CD4-positive, CD25-positive, alpha-beta regulatory T cell (primary cell): Measurements from ENCODE around the gene MGAT1. TPM values are rescaled to one million over a fixed set of nuclear protein-coding genes. Genes with fewer than 3 reads are reported as not detected.

Experiments used
- ATAC-seq, 2 donors: fragments of 150-1000 bp; cut with Tn5 transposase; one replicate each; pipeline ENCODE4 v1.10.0; 2021; ENCODE audit warnings: low read depth in 2 of 2, moderate number of reproducible peaks in 2 of 2, moderate library complexity in 1 of 2
- DNase-seq, 3 donors: peaks; one replicate each; pipeline versions ENCODE4 v3.0.0 to v3.0.0-alpha.2; 2012 to 2022; ENCODE audit warnings: mixed read lengths in 1 of 3
- H3K27ac ChIP-seq: one replicate; pipeline ENCODE4 v1.7.0; 2013; ENCODE audit warnings: mild to moderate bottlenecking, low read length; ENCODE audit not compliant: insufficient read depth, poor library complexity, severe bottlenecking
- H3K27me3 ChIP-seq: one replicate; pipeline ENCODE4 v1.7.0; 2013; ENCODE audit warnings: low read length; ENCODE audit not compliant: control insufficient read depth, insufficient read depth
- H3K36me3 ChIP-seq: one replicate; pipeline ENCODE4 v1.7.0; 2013; ENCODE audit warnings: mild to moderate bottlenecking, low read length, moderate library complexity; ENCODE audit not compliant: control insufficient read depth, insufficient read depth
- H3K4me1 ChIP-seq: 2 replicates; pipeline ENCODE4 v1.7.0; 2013; ENCODE audit warnings: mild to moderate bottlenecking, low read length; ENCODE audit not compliant: insufficient read depth, control insufficient read depth, poor library complexity, severe bottlenecking
- H3K4me3 ChIP-seq: one replicate; pipeline ENCODE4 v1.7.0; 2013; ENCODE audit warnings: low read depth, mild to moderate bottlenecking, low read length, moderate library complexity
- H3K9me3 ChIP-seq, 2 experiments: 1 replicate in 1 of 2; 2 replicates in 1 of 2; pipeline ENCODE4 v1.7.0; 2013; ENCODE audit warnings: low read length in 2 of 2, mild to moderate bottlenecking in 1 of 2, moderate library complexity in 1 of 2; ENCODE audit not compliant: control insufficient read depth in 2 of 2
- H3K27ac Mint-ChIP-seq, 3 donors: one replicate each; pipeline ENCODE4 v1.8.0; 2020 to 2022; ENCODE audit warnings: mild to moderate bottlenecking in 3 of 3, mixed read lengths in 3 of 3, moderate library complexity in 2 of 3
- H3K27me3 Mint-ChIP-seq: one replicate; pipeline ENCODE4 v1.8.0; 2022; ENCODE audit warnings: mild to moderate bottlenecking, mixed read lengths
- H3K36me3 Mint-ChIP-seq: one replicate; pipeline ENCODE4 v1.8.0; 2020; ENCODE audit warnings: mixed read lengths
- H3K4me1 Mint-ChIP-seq, 4 donors: one replicate each; pipeline ENCODE4 v1.8.0; 2020 to 2022; ENCODE audit warnings: mixed read lengths in 4 of 4, mild to moderate bottlenecking in 1 of 4
- H3K4me3 Mint-ChIP-seq, 4 donors: one replicate each; pipeline ENCODE4 v1.8.0; 2020 to 2022; ENCODE audit warnings: mild to moderate bottlenecking in 4 of 4, mixed read lengths in 4 of 4, moderate library complexity in 3 of 4
- H3K9me3 Mint-ChIP-seq, 7 donors: one replicate each; pipeline ENCODE4 v1.8.0; 2020 to 2022; ENCODE audit warnings: mixed read lengths in 7 of 7, mild to moderate bottlenecking in 3 of 7, moderate library complexity in 2 of 7
- polyA plus RNA-seq, 4 donors: library from polyadenylated mRNA; unstranded; fragments of 300-500 nt; fragmentation: Illumina TruSeq; gene quantifications; one replicate each; pipeline ENCODE4 v1.2.3, GENCODE V29; 2021
- total RNA-seq: library from RNA; stranded (reverse); gene quantifications from one replicate; pipeline ENCODE4 v1.2.3, GENCODE V29; 2022

The MGAT1 gene
- total and polyA plus RNA-seq, 5 donors from 2014 or later: 106 to 210 (median 192) TPM

DNA sequence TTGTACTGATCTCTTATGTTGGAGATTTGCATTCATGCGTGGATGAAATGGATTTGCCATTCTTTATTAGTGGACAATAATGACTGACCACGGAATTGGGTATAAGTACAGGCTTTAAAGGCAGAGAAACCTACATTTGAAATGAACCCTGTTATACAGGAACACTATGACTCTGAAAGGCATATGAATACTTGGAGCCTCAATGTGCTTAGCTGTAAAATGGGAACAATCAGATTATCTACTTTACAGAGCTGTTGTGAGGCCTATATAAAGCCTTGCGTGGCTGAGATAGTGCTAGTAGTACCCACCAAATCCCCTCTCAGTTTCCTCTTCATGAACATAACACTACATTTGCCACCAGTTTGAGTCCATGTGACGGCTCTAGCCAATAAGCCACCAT, 18.9 kb upstream of the MGAT1 start:
- H3K4me3 ChIP-seq: no peak overlapping the region
- H3K27me3 Mint-ChIP-seq: no peaks in the 10 kb centered on the region
- peaks cover 4% of the 10 kb centered on the region for H3K36me3 Mint-ChIP-seq
- DNase-seq (no peak), ATAC-seq (no peak)
- peaks cover 16% of the 10 kb centered on the region for H3K4me1 ChIP-seq
- H3K9me3 Mint-ChIP-seq: no peaks in the 10 kb centered on the region
- peaks cover 5% of the 10 kb centered on the region for H3K27me3 ChIP-seq
- H3K4me1 Mint-ChIP-seq: peaks cover 11 to 30% (median 21%) of the 10 kb centered on the region in 4 donors
- no peaks in the 10 kb centered on the region for H3K36me3 ChIP-seq
- H3K27ac Mint-ChIP-seq: no peak overlapping the region
- no peaks in the 10 kb centered on the region for H3K9me3 ChIP-seq
- no peak overlapping the region for H3K4me3 Mint-ChIP-seq
- H3K27ac ChIP-seq: no peak overlapping the region

DNA sequence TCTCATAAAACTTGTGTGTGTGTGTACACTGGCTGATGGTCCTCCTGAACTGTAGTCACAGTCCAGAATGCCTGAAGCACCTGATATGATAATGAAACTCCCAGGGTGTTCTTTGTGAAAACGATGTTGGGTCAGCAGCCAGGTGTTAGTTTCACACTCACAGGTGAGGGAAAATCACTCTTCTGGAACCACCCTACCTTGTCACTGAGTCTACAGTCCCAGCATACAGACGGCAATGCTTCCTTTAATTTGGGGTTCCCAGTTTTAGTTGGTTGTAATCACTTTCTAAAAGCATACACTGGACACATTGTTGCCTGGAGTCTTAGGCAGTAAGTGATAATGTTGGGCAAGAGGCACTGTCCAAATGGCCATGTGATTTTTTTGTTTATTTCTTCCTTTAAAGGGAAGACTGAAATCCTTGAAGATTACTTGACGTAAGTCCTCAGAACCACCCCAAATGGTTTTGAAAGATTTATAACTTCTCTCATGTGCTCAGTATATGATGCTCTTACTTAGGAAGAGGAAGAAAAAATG, 18.2 kb upstream of the MGAT1 start:
- H3K4me3 ChIP-seq: no peak overlapping the region
- H3K9me3 Mint-ChIP-seq: no peaks in the 10 kb centered on the region
- no peaks in the 10 kb centered on the region for H3K27me3 Mint-ChIP-seq
- peaks cover 11 to 35% (median 24%) of the 10 kb centered on the region in 4 donors for H3K4me1 Mint-ChIP-seq
- no peak overlapping the region for H3K4me3 Mint-ChIP-seq
- H3K27ac Mint-ChIP-seq: no peak overlapping the region
- H3K36me3 ChIP-seq: no peaks in the 10 kb centered on the region
- ATAC-seq (peak in 1 of 2 donors; percentile 25), DNase-seq (no peak)
- no peak overlapping the region for H3K27ac ChIP-seq
- H3K4me1 ChIP-seq: peaks cover 20% of the 10 kb centered on the region
- H3K9me3 ChIP-seq: no peaks in the 10 kb centered on the region
- H3K36me3 Mint-ChIP-seq: no peaks in the 10 kb centered on the region
- peaks cover 5% of the 10 kb centered on the region for H3K27me3 ChIP-seq

DNA sequence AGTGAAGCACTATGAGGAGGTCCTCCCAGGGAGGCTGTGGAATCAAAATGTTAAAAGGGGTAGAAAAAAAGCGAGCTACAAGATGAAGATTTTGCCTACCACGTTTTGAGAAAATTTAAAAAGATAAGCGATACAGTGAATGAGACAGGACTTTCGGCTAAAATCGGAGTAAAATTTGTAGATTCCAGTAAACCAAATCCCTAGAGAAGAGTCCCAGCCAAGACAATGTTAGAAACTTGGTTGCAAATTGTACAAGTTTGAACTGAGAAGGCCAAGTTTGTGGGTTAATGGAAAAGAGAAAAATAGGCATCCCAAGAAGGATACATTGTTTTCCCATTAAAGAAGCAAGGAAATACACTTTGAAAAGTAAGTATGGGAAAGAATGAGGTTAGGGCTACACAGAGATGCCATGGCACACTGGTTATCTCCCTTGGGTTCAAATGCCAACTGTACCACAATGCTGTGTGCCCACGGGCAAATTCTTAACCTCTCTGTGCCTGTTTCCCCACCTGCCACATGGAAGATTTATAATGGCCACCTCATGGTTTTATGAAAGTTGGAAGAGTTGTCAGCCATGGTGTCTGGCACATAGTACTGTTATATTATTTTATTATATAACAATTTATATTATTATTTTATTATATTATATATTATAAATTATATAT, 16.2 kb upstream of the MGAT1 start:
- Mint-ChIP-seq H3K36me3 (no peaks in the 10 kb centered on the region), H3K4me1 (peaks cover 6 to 41% (median 24%) of the 10 kb centered on the region in 4 donors), H3K9me3 (no peaks in the 10 kb centered on the region), H3K27me3 (no peaks in the 10 kb centered on the region), H3K4me3 (no peak overlapping the region), H3K27ac (no peak overlapping the region)
- H3K27me3 ChIP-seq: peaks cover 5% of the 10 kb centered on the region
- H3K36me3 ChIP-seq: no peaks in the 10 kb centered on the region
- no peak overlapping the region for H3K27ac ChIP-seq
- H3K4me1 ChIP-seq: peaks cover 11% of the 10 kb centered on the region
- ATAC-seq (no peak), DNase-seq (no peak)
- H3K4me3 ChIP-seq: no peak overlapping the region
- no peaks in the 10 kb centered on the region for H3K9me3 ChIP-seq

DNA sequence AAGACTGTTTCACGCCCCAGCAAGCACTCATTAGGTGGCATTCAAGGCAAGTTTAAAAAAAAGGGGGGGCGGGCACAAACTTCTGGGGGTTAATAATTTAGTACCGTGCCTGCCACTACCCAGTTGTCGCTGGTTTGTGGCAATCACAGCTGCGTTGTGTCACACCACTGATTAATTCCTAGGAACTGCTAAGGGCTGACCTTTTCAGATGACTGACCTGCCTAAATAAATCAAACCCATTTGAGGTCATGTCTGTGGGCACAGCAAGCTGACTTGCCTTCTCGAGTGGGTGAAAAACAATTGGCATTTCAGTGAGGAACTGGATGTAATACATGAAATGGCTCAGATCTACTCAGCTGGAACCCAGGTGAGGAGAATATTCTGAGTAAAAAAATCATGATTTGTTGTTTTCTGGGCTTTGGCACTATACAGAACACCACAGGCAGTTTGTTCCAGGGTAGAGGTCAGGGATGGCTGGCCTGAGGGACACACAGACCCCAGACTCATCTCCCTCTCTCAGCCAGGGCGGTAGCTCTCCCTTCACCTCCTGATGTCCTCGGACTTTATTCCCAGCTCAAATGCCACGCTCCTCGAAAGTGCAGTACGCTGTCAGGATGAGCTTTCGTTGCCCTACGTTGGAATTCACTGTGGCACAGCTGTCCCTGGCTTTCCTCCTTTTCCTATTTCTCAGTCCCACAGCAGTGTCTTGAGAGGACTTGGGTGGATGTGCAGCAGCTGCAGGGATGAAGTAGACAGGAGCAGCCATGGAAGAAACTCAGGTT, 15.5 kb upstream of the MGAT1 start:
- Histone ChIP-seq H3K4me3 (no peak overlapping the region), H3K27me3 (peaks cover 5% of the 10 kb centered on the region), H3K4me1 (peaks cover 11% of the 10 kb centered on the region), H3K9me3 (no peaks in the 10 kb centered on the region), H3K27ac (no peak overlapping the region), H3K36me3 (no peaks in the 10 kb centered on the region)
- no peak for DNase-seq
- Mint-ChIP-seq H3K9me3 (no peaks in the 10 kb centered on the region), H3K4me3 (peak overlapping the region in 1 of 4 donors; percentile 60), H3K27me3 (no peaks in the 10 kb centered on the region), H3K27ac (peak overlapping the region in 2 of 3 donors; percentile 27 to 85), H3K4me1 (peaks cover 10 to 48% (median 30%) of the 10 kb centered on the region in 4 donors), H3K36me3 (no peaks in the 10 kb centered on the region)
- ATAC-seq: no peak

DNA sequence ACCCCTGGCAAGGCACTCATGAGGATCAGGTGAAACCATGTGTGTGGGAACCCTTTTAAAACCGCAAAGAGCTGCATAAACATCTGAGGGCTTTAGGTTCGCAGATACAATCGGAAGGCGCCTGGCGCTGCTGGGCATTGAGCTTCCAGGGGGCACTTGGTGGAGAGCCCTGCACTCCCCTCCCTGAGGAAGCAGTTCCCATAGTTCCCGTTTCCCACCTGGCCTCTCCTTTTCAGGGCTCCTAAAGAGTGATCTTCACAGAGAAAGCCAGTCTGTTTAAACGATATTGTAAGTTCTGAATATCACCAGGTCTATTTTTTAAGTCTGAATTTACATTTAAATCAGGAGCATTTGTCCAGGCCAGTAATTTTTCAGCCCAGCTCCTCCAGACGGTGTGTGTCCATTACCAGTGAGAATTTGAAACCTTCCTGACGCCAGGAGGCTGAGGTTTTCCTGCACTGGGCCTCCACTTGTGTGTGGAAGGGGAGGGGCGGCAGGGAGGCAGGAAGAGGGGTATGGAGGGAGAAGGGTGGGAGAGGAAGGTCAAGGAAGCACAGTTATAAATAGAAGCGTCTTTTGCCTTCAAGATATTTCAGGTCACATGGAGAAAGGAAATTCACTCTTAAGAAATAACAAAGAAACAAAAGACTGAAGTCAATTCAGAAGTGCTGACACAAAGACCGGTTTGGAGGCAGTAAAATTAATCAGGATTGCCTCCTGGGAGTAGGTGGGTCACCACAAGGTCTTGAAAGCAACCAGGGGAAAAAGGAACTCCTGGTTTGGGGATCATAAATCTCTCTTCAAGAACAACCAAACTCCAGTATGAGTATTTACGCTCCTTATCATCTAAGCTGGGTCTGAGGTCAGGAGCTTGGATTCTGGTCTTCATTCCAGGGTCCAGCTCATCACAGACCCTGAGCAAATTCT, 14.3 kb upstream of the MGAT1 start:
- peak overlapping the region; percentile 53 to 85 (median 72) for H3K4me3 Mint-ChIP-seq
- DNase-seq: peak in 1 of 3 donors; percentile 38
- no peaks in the 10 kb centered on the region for H3K36me3 Mint-ChIP-seq
- Histone ChIP-seq H3K27me3 (peaks cover 5% of the 10 kb centered on the region), H3K36me3 (no peaks in the 10 kb centered on the region), H3K4me1 (peaks cover 11% of the 10 kb centered on the region), H3K9me3 (no peaks in the 10 kb centered on the region), H3K27ac (no peak overlapping the region), H3K4me3 (peak overlapping the region; percentile 37)
- ATAC-seq: peak in 1 of 2 donors; percentile 30
- H3K27ac Mint-ChIP-seq: peak overlapping the region; percentile 58 to 85 (median 63)
- peaks cover 13 to 53% (median 35%) of the 10 kb centered on the region in 4 donors for H3K4me1 Mint-ChIP-seq
- H3K27me3 Mint-ChIP-seq: no peaks in the 10 kb centered on the region
- H3K9me3 Mint-ChIP-seq: no peaks in the 10 kb centered on the region

DNA sequence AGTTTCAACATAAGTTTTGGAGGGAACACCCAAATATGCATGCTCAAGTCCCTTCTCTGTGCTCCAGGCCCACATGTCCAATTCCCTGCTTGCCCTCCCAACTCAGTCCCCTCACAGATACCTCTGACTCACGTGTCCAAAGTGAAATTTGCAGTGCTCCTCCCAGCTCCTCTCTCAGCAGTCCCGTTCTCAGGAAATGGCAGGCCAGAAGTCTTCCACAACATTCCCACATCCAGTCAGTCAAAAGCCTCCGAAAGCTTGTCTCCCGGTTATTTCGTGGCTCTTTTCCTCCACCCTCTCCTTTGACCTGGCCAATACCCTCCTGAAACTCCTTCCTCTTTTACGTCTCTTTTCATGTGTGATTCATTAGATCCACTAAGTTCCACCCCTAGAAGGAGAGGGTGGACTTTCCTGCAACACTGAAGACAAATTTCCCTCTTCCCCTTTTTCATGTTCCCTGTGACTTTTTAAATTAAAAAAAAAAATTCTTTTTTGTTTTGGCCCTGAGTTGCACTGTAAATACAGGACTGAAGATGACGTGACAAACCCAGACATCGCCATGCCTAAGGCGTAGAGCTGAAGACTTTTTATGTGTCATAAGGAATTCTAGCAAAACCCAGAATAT, 12.8 kb upstream of the MGAT1 start:
- Mint-ChIP-seq H3K36me3 (no peaks in the 10 kb centered on the region), H3K4me3 (peak overlapping the region in 2 of 4 donors; percentile 26 to 39), H3K9me3 (no peaks in the 10 kb centered on the region), H3K4me1 (peaks cover 13 to 62% (median 39%) of the 10 kb centered on the region in 4 donors), H3K27me3 (peaks cover under 1% of the 10 kb centered on the region), H3K27ac (peak overlapping the region in 2 of 3 donors; percentile 82 to 89)
- no peak for ATAC-seq
- Histone ChIP-seq H3K27me3 (peaks cover 5% of the 10 kb centered on the region), H3K4me3 (no peak overlapping the region), H3K9me3 (no peaks in the 10 kb centered on the region), H3K4me1 (peaks cover 22% of the 10 kb centered on the region), H3K36me3 (no peaks in the 10 kb centered on the region), H3K27ac (no peak overlapping the region)
- no peak for DNase-seq

DNA sequence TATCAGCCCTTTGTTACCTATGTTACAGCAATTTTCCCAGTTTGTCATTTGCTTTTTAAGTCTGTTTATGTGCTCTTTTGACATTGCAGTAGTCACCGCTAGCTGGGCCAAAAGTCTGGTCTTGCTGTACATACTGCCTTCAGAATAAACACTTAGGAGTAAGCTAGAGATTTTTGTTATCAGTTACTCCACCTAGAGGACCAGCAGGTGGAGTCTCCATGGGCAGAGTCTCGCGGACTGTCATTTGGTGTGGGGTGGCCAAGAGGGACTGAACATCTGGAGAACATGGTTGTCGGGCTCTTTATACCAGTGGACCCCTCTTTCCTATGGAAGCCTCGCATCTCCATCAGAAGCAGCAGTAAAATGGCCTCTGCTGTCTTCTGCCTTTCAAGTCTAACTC, 10.8 kb upstream of the MGAT1 start:
- Histone ChIP-seq H3K27me3 (peaks cover 3% of the 10 kb centered on the region), H3K4me1 (peaks cover 33% of the 10 kb centered on the region), H3K4me3 (no peak overlapping the region), H3K27ac (no peak overlapping the region), H3K36me3 (no peaks in the 10 kb centered on the region), H3K9me3 (no peaks in the 10 kb centered on the region)
- ATAC-seq (no peak), DNase-seq (peak in 1 of 3 donors; percentile 37)
- H3K4me1 Mint-ChIP-seq: peaks cover 13 to 77% (median 48%) of the 10 kb centered on the region in 4 donors
- H3K27me3 Mint-ChIP-seq: peaks cover 4% of the 10 kb centered on the region
- peaks cover under 1% of the 10 kb centered on the region for H3K36me3 Mint-ChIP-seq
- peak overlapping the region in 2 of 4 donors; percentile 64 to 92 for H3K4me3 Mint-ChIP-seq
- peaks cover 0 to 3% (median 0%) of the 10 kb centered on the region in 7 donors for H3K9me3 Mint-ChIP-seq
- H3K27ac Mint-ChIP-seq: peak overlapping the region in 2 of 3 donors; percentile 26 to 98
